Fibroblast of the aortic adventitia (primary cell): Measurements from ENCODE around the gene MIEF1. TPM values are rescaled to one million over a fixed set of nuclear protein-coding genes. Genes with fewer than 3 reads are reported as not detected.

Source experiments
- DNase-seq: peaks from one replicate; pipeline ENCODE4 v3.0.0-alpha.2; 2010; ENCODE audit warnings: low read depth
- H3K4me3 ChIP-seq: 2 replicates; pipeline ENCODE4 v1.5.1; 2011; ENCODE audit warnings: low read depth, mild to moderate bottlenecking, control low read depth, low read length, moderate library complexity
- total RNA-seq: library from RNA; depleted of rRNA; stranded (reverse); fragments of >200 nt; gene quantifications from 2 replicates; pipeline ENCODE4 v1.2.3, GENCODE V29; 2012; ENCODE audit warnings: low replicate concordance
- TF ChIP-seq, protein P1 (sequence below): IDR thresholded peaks from 2 replicates; pipeline ENCODE4 v1.5.1; 2011; ENCODE audit warnings: mild to moderate bottlenecking, low read length, control low read depth, inconsistent platforms; ENCODE audit not compliant: insufficient read depth

MIEF1 gene
- total RNA-seq, 1 donor, result 27.7 TPM

GRCh38 chr22:39511226-39511625 lies 9.1 kb downstream of the MIEF1 start:
- DNase-seq, result no peak
- H3K4me3 ChIP-seq, result no peak overlapping the region
- TF ChIP-seq, protein P1, sequence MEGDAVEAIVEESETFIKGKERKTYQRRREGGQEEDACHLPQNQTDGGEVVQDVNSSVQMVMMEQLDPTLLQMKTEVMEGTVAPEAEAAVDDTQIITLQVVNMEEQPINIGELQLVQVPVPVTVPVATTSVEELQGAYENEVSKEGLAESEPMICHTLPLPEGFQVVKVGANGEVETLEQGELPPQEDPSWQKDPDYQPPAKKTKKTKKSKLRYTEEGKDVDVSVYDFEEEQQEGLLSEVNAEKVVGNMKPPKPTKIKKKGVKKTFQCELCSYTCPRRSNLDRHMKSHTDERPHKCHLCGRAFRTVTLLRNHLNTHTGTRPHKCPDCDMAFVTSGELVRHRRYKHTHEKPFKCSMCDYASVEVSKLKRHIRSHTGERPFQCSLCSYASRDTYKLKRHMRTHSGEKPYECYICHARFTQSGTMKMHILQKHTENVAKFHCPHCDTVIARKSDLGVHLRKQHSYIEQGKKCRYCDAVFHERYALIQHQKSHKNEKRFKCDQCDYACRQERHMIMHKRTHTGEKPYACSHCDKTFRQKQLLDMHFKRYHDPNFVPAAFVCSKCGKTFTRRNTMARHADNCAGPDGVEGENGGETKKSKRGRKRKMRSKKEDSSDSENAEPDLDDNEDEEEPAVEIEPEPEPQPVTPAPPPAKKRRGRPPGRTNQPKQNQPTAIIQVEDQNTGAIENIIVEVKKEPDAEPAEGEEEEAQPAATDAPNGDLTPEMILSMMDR, result no peak

DNA sequence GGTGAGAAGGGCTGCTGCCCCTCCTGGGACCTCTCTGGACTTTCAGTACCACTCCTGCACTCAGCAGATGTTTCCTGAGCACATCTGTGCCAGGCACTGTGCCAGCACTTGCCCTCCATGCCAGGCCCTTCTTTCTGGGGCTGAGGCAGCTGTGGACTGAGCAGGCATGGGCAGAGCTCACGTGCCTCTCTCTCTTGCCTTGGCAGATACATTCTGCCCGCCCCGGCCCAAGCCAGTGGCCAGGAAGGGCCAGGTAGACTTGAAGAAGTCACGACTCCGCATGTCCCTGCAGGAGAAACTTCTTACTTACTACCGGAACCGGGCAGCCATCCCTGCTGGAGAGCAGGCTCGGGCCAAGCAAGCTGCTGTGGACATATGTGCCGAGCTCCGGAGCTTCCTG lies 9.9 kb downstream of the MIEF1 start:
- H3K4me3 ChIP-seq, result no peak overlapping the region
- DNase-seq, result no peak
- TF ChIP-seq, protein P1, result no peak

- no peak overlapping the region for H3K4me3 ChIP-seq
- DNase-seq, result no peak
- TF ChIP-seq, protein P1, result no peak
Measured at GRCh38 chr22:39513791-39514190, 11.7 kb downstream of the MIEF1 start.

DNA sequence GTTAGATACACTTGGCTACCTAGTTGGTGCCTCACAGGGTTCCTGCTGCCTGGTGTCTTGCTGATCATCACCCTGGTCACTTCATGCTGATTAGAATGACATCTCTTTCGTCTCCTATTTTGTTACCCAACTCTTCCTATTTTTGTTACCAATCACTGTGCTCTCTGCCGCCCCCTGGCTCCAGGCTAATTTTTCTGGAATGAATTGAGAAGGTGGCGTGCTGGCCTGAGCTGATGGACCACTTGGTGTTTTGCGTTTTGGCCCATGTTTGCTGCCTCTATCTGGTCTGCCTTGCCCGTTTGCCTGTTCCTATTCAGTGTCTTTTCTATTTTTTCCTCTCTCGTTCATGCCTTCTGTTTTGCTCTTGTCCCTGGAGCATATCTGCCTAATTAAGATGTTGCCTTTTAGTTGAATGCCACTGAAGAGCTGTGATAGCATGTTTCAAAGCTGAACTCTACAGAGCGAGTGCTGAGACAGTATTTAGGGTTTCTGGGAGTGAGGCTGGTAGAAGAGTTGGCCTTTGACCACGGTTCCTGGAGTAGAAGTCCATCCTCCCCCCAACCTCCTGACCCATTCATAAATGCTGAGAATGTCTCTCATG lies 12.4 kb downstream of the MIEF1 start:
- peak; percentile 55 for DNase-seq

DNA sequence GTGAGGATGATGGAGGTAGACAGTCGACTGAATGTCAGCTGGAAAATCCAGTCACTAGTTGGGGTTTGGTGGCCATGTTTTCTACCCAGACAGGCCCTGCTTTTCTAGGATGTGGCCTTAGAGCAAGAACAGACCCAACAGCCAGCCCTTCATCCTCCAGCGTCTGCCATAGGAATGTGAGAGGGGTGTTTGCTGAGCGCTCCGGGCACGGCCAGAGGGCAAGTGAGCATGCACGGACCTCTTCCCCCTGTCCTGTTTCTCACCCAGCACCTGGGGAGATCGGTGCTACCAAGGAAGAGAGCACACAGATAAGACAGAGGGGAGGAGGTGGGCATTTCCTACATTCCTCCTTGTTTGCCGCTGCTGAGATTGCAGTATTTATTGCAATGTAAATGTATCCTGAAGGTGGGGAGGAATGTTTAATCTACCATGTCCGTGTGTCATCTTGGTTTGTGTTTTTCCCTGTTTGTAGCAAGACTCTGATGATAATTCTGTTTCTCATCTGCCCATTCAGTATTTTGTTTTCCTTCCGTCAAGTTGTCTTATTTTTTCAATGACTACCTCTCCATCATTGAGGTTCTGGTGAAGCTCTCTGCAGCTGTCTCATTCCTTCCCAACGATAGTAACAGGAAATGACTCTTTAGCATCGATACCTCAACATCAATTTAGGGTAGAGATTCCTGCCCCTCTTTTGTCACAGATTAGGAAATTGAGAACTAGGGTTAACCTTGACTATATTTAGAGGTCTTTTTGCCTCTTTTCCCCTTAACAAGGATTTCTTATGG lies 13.4 kb downstream of the MIEF1 start:
- no peak overlapping the region for H3K4me3 ChIP-seq
- no peak for DNase-seq
- TF ChIP-seq, protein P1, result no peak

More for the DNA sequence above, 12.4 kb downstream of the MIEF1 start:
- H3K4me3 ChIP-seq, result no peak overlapping the region
- TF ChIP-seq, protein P1, result peak; percentile 78

DNA sequence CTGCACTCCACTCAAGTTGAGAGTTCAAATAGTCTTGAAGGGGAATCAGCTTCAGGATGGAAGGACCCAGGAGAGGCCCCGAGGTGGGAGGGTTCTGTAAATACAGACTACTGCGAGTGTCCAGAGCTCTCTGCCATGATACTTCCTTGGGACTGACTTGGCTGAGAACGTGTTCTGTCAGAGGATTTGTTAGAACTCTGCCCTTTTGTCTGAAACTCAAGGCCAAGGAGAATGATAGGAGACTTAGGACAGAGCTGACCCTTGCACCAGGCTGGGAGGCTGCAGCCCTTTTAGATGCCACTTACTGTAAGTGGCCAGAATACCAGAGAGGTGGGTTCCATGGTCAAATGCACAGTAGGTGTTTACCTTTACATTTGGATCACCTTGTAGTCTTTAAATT lies 15.4 kb downstream of the MIEF1 start:
- TF ChIP-seq, protein P1, result no peak
- no peak for DNase-seq
- no peak overlapping the region for H3K4me3 ChIP-seq
